ENCODE results near the gene FBXO17. TPM values are rescaled to one million over a fixed set of nuclear protein-coding genes. Genes with fewer than 3 reads are reported as not detected.

Gene FBXO17
- total RNA-seq, 2 donors from 2014 or later: 29.6 to 31.7 TPM

DNA sequence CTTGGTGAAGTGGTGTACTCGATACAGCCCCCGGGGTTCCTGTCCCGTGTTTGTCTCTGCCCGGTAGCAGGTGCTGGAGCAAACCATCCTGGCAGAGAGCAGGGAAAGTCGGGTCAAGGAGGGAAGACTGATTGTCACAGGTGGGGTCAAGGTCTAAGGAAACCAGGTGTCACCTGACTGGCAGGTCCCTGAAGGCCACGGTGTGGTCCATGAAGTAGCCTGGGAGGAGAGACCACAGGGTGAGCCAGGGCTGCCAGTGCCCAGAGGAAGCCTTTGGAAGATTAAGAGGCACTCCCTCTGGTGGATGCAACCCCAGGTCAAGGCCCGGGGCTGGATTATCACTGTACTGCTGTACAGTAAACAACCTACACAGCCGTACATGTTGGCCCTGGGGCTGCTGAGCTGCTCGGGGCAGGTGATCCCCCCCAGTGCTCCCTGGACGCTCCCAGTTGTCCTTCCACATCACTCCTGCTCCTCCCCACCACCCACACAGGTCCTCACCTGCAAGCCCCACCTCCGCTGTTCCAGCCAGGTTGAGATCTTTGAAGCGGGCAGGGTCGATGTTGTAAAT, 57.5 kb downstream of the FBXO17 start:
- DNase-seq (ENCODE audit: low spot score) (no peak), ATAC-seq (ENCODE audit: insufficient number of reproducible peaks, low FRiP score, low read depth) (no peak)
- Histone ChIP-seq H3K4me3 (no peak overlapping the region), H3K27ac (no peak overlapping the region), H3K36me3 (no peaks in the 10 kb centered on the region), H3K9me3 (no peaks in the 10 kb centered on the region), H3K4me1 (ENCODE audit: control insufficient read depth in 1 of 2, low read depth in 2 of 2) (no peaks in the 10 kb centered on the region), H3K27me3 (replicated peaks; ENCODE audit: insufficient read depth) (no peaks in the 10 kb centered on the region)
- TF ChIP-seq CTCF (IDR thresholded peaks at IDR 0.05): no peak

DNA sequence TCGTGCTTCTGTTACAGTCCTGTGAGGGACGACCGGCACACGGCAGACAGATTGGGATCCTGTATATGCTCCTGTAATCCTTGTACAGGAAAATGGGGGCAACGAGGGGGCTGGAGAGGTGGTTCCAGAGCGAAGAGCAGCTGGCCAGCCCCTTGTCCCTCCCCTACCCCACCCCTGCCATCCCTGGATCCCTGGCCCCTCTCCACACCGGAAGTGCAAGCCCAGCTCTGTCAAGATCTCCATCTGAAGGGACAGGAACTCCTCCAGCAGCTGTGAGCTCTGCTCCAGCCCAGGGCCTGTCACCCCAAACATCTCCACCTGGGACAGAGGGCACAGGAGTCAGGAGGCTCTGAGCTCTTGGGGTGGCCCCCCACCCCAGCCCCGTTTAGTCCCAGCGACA, 58.0 kb downstream of the FBXO17 start:
- no peaks in the 10 kb centered on the region for H3K4me1 ChIP-seq (ENCODE audit: control insufficient read depth in 1 of 2, low read depth in 2 of 2)
- no peak overlapping the region for H3K4me3 ChIP-seq
- ATAC-seq (ENCODE audit: insufficient number of reproducible peaks, low FRiP score, low read depth) (no peak), DNase-seq (ENCODE audit: low spot score) (no peak)
- no peaks in the 10 kb centered on the region for H3K27me3 ChIP-seq (replicated peaks; ENCODE audit: insufficient read depth)
- no peaks in the 10 kb centered on the region for H3K36me3 ChIP-seq
- TF ChIP-seq CTCF (IDR thresholded peaks at IDR 0.05): no peak
- H3K9me3 ChIP-seq: no peaks in the 10 kb centered on the region
- H3K27ac ChIP-seq: no peak overlapping the region

DNA sequence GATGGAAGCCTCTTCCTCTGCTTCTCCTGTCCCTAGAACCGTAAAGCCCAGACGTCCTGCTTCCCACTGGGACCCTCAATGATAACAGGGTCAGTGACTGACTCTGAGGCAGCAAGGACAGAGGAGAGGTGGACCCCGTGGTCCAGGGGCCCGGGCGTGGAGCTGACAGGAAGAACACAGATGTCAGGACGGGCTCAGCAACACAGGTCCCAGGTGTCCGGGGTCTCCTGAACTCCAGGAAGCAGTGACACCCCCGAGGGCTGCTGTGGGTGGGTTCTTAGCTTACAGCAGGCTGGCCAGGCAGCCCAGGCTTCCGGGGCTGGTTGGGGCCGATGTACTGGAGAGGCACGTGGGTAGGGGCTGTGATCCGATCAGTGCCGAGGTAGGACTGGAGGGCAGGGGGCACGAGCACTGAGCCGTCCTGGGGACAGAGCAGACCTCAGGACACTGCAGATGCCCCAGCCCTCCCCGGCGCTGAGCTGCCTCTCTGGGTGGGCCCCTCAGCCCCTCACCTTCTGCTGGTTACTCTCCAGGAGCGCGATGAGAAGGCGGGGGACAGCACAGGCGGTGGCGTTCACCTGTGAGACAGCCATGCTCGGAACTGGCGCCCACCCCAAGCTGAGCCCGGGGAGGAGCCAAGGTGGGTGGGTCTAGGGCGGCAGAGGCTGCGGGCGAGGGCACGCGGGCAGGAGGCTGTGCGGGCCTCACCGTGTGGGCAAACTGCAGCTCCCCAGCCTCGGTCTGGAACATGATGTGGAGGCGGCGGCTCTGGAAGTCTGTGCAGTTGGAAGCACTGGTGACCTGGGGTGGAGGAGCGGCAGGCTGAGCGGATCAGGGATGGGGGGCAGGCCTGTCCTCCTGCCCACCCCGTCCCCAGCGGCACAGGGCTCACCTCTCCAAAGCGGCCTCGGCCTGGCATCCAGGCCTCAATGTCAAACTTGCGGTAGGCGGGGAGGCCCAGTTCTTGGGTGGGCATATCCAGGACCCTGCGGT, 59.9 kb downstream of the FBXO17 start:
- Histone ChIP-seq H3K36me3 (no peaks in the 10 kb centered on the region), H3K4me3 (no peak overlapping the region), H3K27me3 (replicated peaks; ENCODE audit: insufficient read depth) (no peaks in the 10 kb centered on the region), H3K9me3 (no peaks in the 10 kb centered on the region), H3K4me1 (ENCODE audit: control insufficient read depth in 1 of 2, low read depth in 2 of 2) (no peaks in the 10 kb centered on the region), H3K27ac (no peak overlapping the region)
- no peak for TF ChIP-seq CTCF (IDR thresholded peaks at IDR 0.05)
- ATAC-seq (ENCODE audit: insufficient number of reproducible peaks, low FRiP score, low read depth) (no peak), DNase-seq (ENCODE audit: low spot score) (no peak)

GRCh38 chr19:38913958-38914357, 61.6 kb downstream of the FBXO17 start:
- DNase-seq (ENCODE audit: low spot score) (no peak), ATAC-seq (ENCODE audit: insufficient number of reproducible peaks, low FRiP score, low read depth) (no peak)
- H3K4me3 ChIP-seq: no peak overlapping the region
- H3K4me1 ChIP-seq (ENCODE audit: control insufficient read depth in 1 of 2, low read depth in 2 of 2): no peaks in the 10 kb centered on the region
- no peaks in the 10 kb centered on the region for H3K27me3 ChIP-seq (replicated peaks; ENCODE audit: insufficient read depth)
- H3K36me3 ChIP-seq: no peaks in the 10 kb centered on the region
- no peak overlapping the region for H3K27ac ChIP-seq
- no peaks in the 10 kb centered on the region for H3K9me3 ChIP-seq
- TF ChIP-seq CTCF (IDR thresholded peaks at IDR 0.05): no peak

Measured in thoracic aorta (tissue), 2 donors.